Heart right ventricle (tissue), 16 donors: ENCODE results near the gene PURB. TPM values are rescaled to one million over a fixed set of nuclear protein-coding genes. Genes with fewer than 3 reads are reported as not detected.
A peak's percentile ranks its signal among the peaks of the same experiment; 100 is the strongest.
"Not testable (repeated sequence)": the region's sequence is repeated elsewhere in the genome, so short reads cannot be mapped to it uniquely, and the experiment has no call there.

Source experiments
- ATAC-seq, 8 donors: fragments of 200-7000 bp; cut with Tn5 transposase; one replicate each; pipeline ENCODE4 v1.9.1; 2020; ENCODE audit warnings: mild to moderate bottlenecking in 8 of 8, moderate library complexity in 8 of 8, moderate number of reproducible peaks in 1 of 8
- DNase-seq, 2 donors: peaks; one replicate each; pipeline ENCODE4 v3.0.0-alpha.2; 2020
- H3K27ac ChIP-seq, 10 donors: fragments of 200-600 bp; sonication (generic) in 2 of 10; one replicate each; pipeline versions ENCODE4 v1.5.0 to v1.8.0; 2020 to 2022; ENCODE audit warnings: mild to moderate bottlenecking in 3 of 10
- H3K27me3 ChIP-seq, 7 donors: fragments of 200-600 bp; one replicate each; pipeline ENCODE4 v1.8.0; 2021 to 2022; ENCODE audit warnings: mild to moderate bottlenecking in 2 of 7
- H3K36me3 ChIP-seq, 9 donors: fragments of 200-600 bp; sonication (generic) in 1 of 9; one replicate each; pipeline versions ENCODE4 v1.5.0 to v1.8.0; 2020 to 2022; ENCODE audit warnings: mild to moderate bottlenecking in 2 of 9
- H3K4me1 ChIP-seq, 9 donors: fragments of 200-600 bp; sonication (generic) in 1 of 9; one replicate each; pipeline versions ENCODE4 v1.5.0 to v1.8.0; 2020 to 2022; ENCODE audit warnings: mild to moderate bottlenecking in 4 of 9
- H3K4me3 ChIP-seq, 10 donors: fragments of 200-600 bp; sonication (generic) in 2 of 10; one replicate each; pipeline versions ENCODE4 v1.5.0 to v1.8.0; 2020 to 2022; ENCODE audit warnings: mild to moderate bottlenecking in 7 of 10, moderate library complexity in 2 of 10
- H3K9me3 ChIP-seq, 11 donors: fragments of 200-600 bp in 10 of 11; sonication (generic) in 2 of 11; one replicate each; pipeline versions ENCODE4 v1.5.0 to v1.8.0; 2013 to 2022; ENCODE audit warnings: mild to moderate bottlenecking in 2 of 11, control low read depth in 1 of 11, moderate library complexity in 1 of 11
- WGBS, 2 donors: extraction: QIAGEN DNeasy Blood & Tissue Kit; methylation state at CpG; one replicate each; pipeline ENCODE4 v1.1.7; 2013; ENCODE audit warnings: inconsistent platforms in 1 of 2; 5-methylcytosine and 5-hydroxymethylcytosine counted together
- intact Hi-C, 10 donors: fragments of 100-400 bp; cut with DNase I; formaldehyde crosslinking; loops; one replicate each; pipeline versions ENCODE4 v1.11.1 to v1.14.2; 2022
- polyA plus RNA-seq, 2 donors: library from polyadenylated mRNA; stranded (reverse); fragments of 200-250 nt; gene quantifications; one replicate each; pipeline ENCODE4 v1.2.3, GENCODE V29; 2013
- total RNA-seq, 10 donors: library from RNA; stranded (reverse); fragmentation: NEBNext Ultra II Directional in 3 of 10; extraction: Animal tissue kit (Norgen Biotek cat#: 25700) in 3 of 10; gene quantifications; one replicate each; pipeline versions ENCODE4 v1.2.1 to v1.2.4, GENCODE V29; 2021 to 2023
- TF ChIP-seq, protein P1 (sequence below), 9 donors: fragments of 200-600 bp; sonication (generic) in 2 of 9; IDR thresholded peaks; one replicate each; pipeline versions ENCODE4 v1.5.0 to v1.8.0; 2021 to 2022; ENCODE audit warnings: antibody characterized with exemption in 9 of 9, mild to moderate bottlenecking in 5 of 9, moderate library complexity in 1 of 9
- donor health status: Arrhythmogenic right ventricular cardiomyopathy.
- donor health status: ischemic (EF 13 %, LVEDD 7.1; RV severe dilation, severe dysfunction).
- donor health status: healthy with polysubstance abuse.
- donor health status: DM: no; HTN: yes; CAD: no.
- donor health status: DM: no; HTN: no; CAD: no.
- donor health status: ischemic (EF 25% LVEDD 6.9; RV normal size, moderate dysfunction).
- donor health status: ischemic (EF 25% LVEDD 5.7; RV mildly dilated, moderate dysfunction).
- donor health status: healthy.
- donor health status: DM: yes; HTN: yes; CAD: no.
- donor health status: Ischemic cardiomyopathy.
- donor health status: ischemic (EF 35%, LVEDD 5.7; RV mildly dilated, moderate dysfunction).
- donor health status: nonischemic (EF 11% LVEDD 7.7; RV severe dilation, severe dysfunction).
- donor health status: DM: yes; HTN: yes; CAD: no.
- donor health status: PGD.
- donor health status: ischemic (EF 29% LVEDD 5.4; RV normal size, mild dysfunction).
- donor health status: nonischemic (EF 23%, LVEDD 6.1; RV moderate dilation, normal function).

PURB gene
- total and polyA plus RNA-seq, 12 donors, result 6.6 to 18.7 (median 16.4) TPM

DNA sequence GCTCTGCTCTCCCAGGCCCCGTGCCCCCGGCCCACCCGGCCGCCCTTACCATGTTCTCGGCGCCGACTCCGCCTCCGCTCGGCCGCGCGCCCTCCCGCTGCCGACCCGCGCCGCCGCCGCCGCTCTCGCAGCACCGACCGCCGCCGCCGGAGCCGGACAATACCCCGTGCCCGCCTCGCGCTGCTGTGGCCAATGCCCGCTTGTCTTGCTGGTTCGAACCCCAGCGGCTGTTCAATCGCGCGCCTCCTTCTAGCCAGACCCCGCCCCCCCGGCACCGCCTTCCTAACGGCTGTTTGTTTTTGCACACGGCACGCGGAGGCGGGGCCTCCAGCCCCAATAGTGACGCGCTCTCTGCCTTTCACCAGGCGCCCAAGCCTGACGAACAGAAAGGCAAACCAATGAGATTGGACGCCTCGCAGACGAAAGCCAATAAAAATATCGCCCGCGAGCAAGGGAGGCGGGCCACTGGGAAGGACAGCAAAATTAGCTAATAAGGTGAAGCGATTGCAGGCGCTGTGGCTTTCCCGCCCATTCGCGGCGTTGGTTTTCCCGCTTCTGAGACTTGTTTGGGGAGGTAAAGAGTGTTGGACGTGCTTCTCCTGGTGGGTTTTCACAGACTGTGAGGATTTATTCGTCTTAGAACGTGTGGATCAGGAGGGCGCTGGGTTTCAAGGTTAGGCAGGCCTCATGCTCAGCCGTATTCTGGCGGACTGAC is 37.3 kb downstream of the PURB start, which contains the start of gene H2AZ2:
Gene H2AZ2, minus strand, starts transcription at position 168 of the 715 bp plus-strand sequence. Its CDS starts 116 bp downstream, at position 52.
- WGBS, 2 donors, result 0% methylated on average over 64 to 70 of the region's 70 CpGs
- DNase-seq, result peak; percentile 100
- Histone ChIP-seq H3K4me1 (peaks cover 0 to 47% (median 34%) of the 10 kb centered on the region in 9 donors), H3K27me3 (no peaks in the 10 kb centered on the region), H3K27ac (peak within 1 kb of the TSS; percentile 86 to 99 (median 96)), H3K9me3 (no peaks in the 10 kb centered on the region), H3K4me3 (peak within 1 kb of the TSS; percentile 59 to 77 (median 68)), H3K36me3 (peaks cover 0 to 5% (median 0%) of the 10 kb centered on the region in 9 donors)
- TF ChIP-seq, protein P1, sequence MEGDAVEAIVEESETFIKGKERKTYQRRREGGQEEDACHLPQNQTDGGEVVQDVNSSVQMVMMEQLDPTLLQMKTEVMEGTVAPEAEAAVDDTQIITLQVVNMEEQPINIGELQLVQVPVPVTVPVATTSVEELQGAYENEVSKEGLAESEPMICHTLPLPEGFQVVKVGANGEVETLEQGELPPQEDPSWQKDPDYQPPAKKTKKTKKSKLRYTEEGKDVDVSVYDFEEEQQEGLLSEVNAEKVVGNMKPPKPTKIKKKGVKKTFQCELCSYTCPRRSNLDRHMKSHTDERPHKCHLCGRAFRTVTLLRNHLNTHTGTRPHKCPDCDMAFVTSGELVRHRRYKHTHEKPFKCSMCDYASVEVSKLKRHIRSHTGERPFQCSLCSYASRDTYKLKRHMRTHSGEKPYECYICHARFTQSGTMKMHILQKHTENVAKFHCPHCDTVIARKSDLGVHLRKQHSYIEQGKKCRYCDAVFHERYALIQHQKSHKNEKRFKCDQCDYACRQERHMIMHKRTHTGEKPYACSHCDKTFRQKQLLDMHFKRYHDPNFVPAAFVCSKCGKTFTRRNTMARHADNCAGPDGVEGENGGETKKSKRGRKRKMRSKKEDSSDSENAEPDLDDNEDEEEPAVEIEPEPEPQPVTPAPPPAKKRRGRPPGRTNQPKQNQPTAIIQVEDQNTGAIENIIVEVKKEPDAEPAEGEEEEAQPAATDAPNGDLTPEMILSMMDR (IDR thresholded peaks at IDR 0.05), result peak in 3 of 9 donors; percentile 2 to 5 (median 5)
- peak; percentile 94 to 98 (median 96) for ATAC-seq
- intact Hi-C loops, result loop anchor here (1.0 to 10.0 kb wide), 18 partner anchors 34 to 266 kb away; partner anchors contain the start of genes PPIA (in 6 of the 10), TMED4 (in 5 of the 10), OGDH (in 3 of the 10) and PURB (in 2 of the 10)

DNA sequence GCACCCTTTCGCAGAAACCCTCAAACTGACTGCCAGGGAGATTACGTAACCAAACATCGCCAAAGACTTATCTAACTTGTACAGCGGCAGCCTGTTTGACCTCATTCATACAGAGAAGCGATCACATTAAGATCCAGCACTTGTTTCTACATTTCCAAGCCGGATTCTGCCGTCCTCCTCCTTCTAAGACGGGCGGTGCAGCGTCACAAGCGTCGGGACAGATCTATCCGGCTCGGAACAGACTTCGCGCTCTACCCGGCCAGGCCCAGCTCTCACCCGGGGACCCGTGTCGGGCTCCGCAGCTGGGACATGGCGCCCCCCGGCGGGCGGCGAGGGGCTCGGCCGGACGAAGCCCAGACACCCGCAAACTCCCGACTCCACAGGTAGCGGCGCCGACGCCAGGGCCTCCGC is 37.8 kb downstream of the PURB start:
- Histone ChIP-seq H3K4me3 (peak overlapping the region; percentile 58 to 77 (median 66)), H3K9me3 (no peaks in the 10 kb centered on the region), H3K27me3 (no peaks in the 10 kb centered on the region), H3K4me1 (peaks cover 0 to 53% (median 38%) of the 10 kb centered on the region in 9 donors), H3K27ac (peak overlapping the region; percentile 86 to 99 (median 96)), H3K36me3 (peaks cover 0 to 9% (median 0%) of the 10 kb centered on the region in 9 donors)
- WGBS, 2 donors, result 0% methylated on average over 36 of the region's 36 CpGs
- TF ChIP-seq, protein P1 (IDR thresholded peaks at IDR 0.05), result peak; percentile 79 to 99 (median 92)
- DNase-seq (peak; percentile 87 to 90), ATAC-seq (peak; percentile 68 to 87 (median 82))
- intact Hi-C loops, result loop anchor here (1.0 to 10.0 kb wide), 16 partner anchors 35 to 265 kb away; partner anchors contain the start of genes PPIA (in 6 of the 10), TMED4 (in 4 of the 10), OGDH (in 3 of the 10) and PURB (in 2 of the 10)

- Histone ChIP-seq H3K9me3 (no peaks in the 10 kb centered on the region), H3K4me3 (peak overlapping the region; percentile 58 to 77 (median 66)), H3K27ac (peak overlapping the region; percentile 86 to 99 (median 96)), H3K4me1 (peaks cover 0 to 58% (median 43%) of the 10 kb centered on the region in 9 donors), H3K27me3 (no peaks in the 10 kb centered on the region), H3K36me3 (peaks cover 0 to 15% (median 0%) of the 10 kb centered on the region in 9 donors)
- DNase-seq (no peak), ATAC-seq (no peak)
- TF ChIP-seq, protein P1 (IDR thresholded peaks at IDR 0.05), result no peak
- WGBS, 2 donors, result 0 to 1% methylated on average over 12 of the region's 12 CpGs
- intact Hi-C loops, result loop anchor here (1.0 to 10.0 kb wide), 16 partner anchors 35 to 265 kb away; partner anchors contain the start of genes PPIA (in 6 of the 10), TMED4 (in 4 of the 10), OGDH (in 3 of the 10) and PURB (in 2 of the 10)
These were observed 38.4 kb downstream of the PURB start for GRCh38 chr7:44846816-44847508.

- H3K27ac ChIP-seq, result peak overlapping the region in 9 of 10 donors; percentile 90 to 99 (median 96)
- not testable (repeated sequence) for DNase-seq, ATAC-seq, H3K9me3 ChIP-seq, H3K27me3 ChIP-seq
- H3K4me1 ChIP-seq, result peaks cover 0 to 64% (median 47%) of the 10 kb centered on the region in 9 donors
- intact Hi-C loops, result loop anchor here (2.0 to 10.0 kb wide), 14 partner anchors 36 to 264 kb away; partner anchors contain the start of genes PPIA (in 6 of the 10), TMED4 (in 4 of the 10), OGDH (in 2 of the 10) and PURB (in 2 of the 10)
- peak overlapping the region in 9 of 10 donors; percentile 58 to 77 (median 68) for H3K4me3 ChIP-seq
- WGBS, 2 donors, result 49 to 57% methylated on average over 11 of the region's 11 CpGs
- H3K36me3 ChIP-seq, result peaks cover 0 to 19% (median 3%) of the 10 kb centered on the region in 9 donors
These were observed 38.9 kb downstream of the PURB start for GRCh38 chr7:44846390-44846789.
